Stimulated activated naive CD8-positive, alpha-beta T cell treated with anti-CD3 and anti-CD28 coated beads, Interleukin-15, Interleukin-2, amounts not matched to agents 100 ng/mL and 50 ng/mL, for 24 hours (primary cell): ENCODE data around the gene MEGF10.
A peak's percentile ranks its signal among the peaks of the same experiment; 100 is the strongest.

Source experiments
- H3K27ac Mint-ChIP-seq: one replicate; pipeline ENCODE4 v1.8.0; 2021; ENCODE audit warnings: mild to moderate bottlenecking, mixed read lengths
- H3K27me3 Mint-ChIP-seq: one replicate; pipeline ENCODE4 v1.8.0; 2021; ENCODE audit warnings: mixed read lengths
- H3K36me3 Mint-ChIP-seq: one replicate; pipeline ENCODE4 v1.8.0; 2021; ENCODE audit warnings: low read depth, mixed read lengths
- H3K4me1 Mint-ChIP-seq: one replicate; pipeline ENCODE4 v1.8.0; 2021; ENCODE audit warnings: low read depth, mixed read lengths
- H3K4me3 Mint-ChIP-seq: one replicate; pipeline ENCODE4 v1.8.0; 2021; ENCODE audit warnings: mild to moderate bottlenecking, mixed read lengths
- H3K9me3 Mint-ChIP-seq: one replicate; pipeline ENCODE4 v1.8.0; 2021; ENCODE audit warnings: mixed read lengths

The MEGF10 gene

DNA sequence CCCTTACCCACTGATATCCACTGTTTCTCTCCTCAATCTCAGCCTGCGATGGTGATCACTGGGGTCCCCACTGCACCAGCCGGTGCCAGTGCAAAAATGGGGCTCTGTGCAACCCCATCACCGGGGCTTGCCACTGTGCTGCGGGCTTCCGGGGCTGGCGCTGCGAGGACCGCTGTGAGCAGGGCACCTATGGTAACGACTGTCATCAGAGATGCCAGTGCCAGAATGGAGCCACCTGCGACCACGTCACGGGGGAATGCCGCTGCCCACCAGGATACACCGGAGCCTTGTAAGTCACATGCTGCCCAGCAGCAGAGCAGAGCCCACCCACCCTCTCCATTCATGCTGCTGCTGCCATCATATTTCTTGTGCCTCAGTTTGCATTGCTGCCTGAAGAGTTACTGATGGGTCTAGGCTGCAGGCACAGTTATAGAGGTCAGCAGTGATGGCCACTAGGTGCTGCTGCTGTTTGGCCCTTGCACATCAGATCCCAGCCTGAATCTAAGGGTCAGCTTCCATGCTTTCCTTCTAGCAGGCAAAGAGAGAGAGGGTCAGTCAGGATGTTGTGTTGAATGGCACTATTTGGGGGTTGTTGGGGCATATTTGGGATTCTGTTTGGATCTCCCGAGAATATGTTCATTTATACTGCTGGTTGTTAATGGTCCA is 106.0 kb downstream of the MEGF10 start:
- Mint-ChIP-seq H3K27me3 (peaks cover 14% of the 10 kb centered on the region), H3K36me3 (no peaks in the 10 kb centered on the region), H3K4me3 (no peak overlapping the region), H3K4me1 (no peaks in the 10 kb centered on the region), H3K27ac (no peak overlapping the region), H3K9me3 (no peaks in the 10 kb centered on the region)

DNA sequence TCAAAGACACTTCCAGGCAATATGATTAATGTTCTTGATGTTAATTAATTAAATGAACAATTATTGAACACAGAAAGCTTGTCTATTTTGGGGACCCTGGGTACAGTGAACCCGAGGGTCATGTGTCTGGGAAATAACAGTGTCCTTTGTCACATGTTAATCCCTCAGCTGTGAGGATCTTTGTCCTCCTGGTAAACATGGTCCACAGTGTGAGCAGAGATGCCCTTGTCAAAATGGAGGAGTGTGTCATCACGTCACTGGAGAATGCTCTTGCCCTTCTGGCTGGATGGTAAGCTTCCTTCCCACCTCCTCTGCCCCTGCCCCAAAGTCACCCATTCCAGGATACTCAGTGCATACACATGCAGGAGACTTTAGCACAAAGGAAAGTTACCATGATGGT is 107.9 kb downstream of the MEGF10 start:
- no peaks in the 10 kb centered on the region for H3K36me3 Mint-ChIP-seq
- H3K4me3 Mint-ChIP-seq: no peak overlapping the region
- H3K9me3 Mint-ChIP-seq: no peaks in the 10 kb centered on the region
- no peaks in the 10 kb centered on the region for H3K4me1 Mint-ChIP-seq
- no peak overlapping the region for H3K27ac Mint-ChIP-seq
- H3K27me3 Mint-ChIP-seq: peaks cover 14% of the 10 kb centered on the region

DNA sequence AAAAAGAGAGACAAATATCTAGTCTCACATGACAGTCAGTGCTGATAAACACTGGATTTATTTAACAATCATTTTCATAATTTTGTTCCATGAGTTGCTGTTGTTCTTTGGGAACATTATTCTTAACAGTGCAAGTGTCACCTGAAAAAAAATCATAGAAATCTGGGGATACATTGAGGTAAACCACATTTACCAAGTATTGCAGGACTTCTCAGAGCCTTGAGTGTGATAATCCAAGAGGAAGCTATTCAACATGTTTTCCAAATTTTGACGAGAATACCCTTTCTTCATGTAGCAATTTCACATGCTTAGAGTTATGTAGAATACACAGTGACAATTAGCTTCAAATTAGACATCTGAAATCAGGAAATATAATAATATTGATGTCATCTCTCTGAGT is 108.5 kb downstream of the MEGF10 start:
- no peaks in the 10 kb centered on the region for H3K36me3 Mint-ChIP-seq
- no peak overlapping the region for H3K27ac Mint-ChIP-seq
- no peaks in the 10 kb centered on the region for H3K4me1 Mint-ChIP-seq
- H3K27me3 Mint-ChIP-seq: peaks cover 14% of the 10 kb centered on the region
- no peak overlapping the region for H3K4me3 Mint-ChIP-seq
- no peaks in the 10 kb centered on the region for H3K9me3 Mint-ChIP-seq

DNA sequence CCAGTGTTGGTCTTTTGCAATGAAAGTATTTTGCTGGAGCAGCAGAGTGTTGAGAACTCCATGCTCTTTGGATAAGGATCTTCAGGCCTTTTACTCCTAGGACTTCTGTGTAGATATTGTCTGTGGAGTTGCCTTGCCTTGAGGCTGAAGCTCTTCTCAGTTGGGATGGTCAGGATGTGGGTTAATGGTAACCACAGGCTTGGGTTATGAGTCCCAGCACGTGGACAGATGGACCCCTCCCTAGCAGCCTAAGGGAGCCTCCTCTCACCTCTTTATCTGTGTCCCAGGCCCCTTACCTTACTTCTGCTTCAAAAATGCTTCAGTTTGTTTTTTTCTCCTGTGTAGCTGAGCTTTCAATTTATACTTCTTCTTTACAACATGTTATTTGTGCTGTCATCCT is 109.9 kb downstream of the MEGF10 start:
- Mint-ChIP-seq H3K4me3 (no peak overlapping the region), H3K27me3 (peaks cover 14% of the 10 kb centered on the region), H3K36me3 (no peaks in the 10 kb centered on the region), H3K4me1 (no peaks in the 10 kb centered on the region), H3K27ac (no peak overlapping the region), H3K9me3 (no peaks in the 10 kb centered on the region)

DNA sequence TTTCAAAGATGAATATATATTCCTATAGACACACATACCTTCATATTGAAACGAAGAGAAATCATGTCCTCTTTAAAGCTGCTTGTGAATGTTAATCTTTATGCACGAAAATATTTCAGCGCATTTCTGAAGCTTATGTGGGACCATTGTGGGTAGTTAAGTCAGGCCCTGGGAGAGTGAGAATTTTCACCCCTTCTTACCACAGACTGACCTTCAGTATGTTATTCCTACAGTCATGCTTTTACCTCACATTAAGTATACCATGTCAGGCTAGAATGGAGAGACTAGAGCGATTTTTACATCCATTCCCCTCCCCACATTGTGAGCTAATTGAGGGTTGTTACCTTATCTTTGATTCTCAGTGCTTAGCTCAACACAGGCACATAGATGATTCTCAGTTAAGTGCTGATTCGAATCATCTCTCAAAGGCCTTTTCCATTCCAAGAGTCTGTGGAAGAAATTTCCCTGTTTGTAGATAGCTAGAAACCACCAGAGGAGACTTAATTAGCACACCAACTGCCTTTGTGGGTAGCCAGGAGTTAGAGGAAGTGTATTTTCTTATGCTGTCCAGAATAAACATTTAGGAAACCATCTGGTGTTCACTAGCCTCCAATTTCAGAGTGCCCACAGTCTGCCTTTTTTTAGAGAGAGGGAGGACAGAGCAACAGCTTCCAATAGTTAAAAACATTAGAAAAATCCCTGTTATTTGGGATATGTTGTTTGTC is 110.5 kb downstream of the MEGF10 start:
- H3K27me3 Mint-ChIP-seq: peaks cover 14% of the 10 kb centered on the region
- H3K4me1 Mint-ChIP-seq: no peaks in the 10 kb centered on the region
- H3K9me3 Mint-ChIP-seq: no peaks in the 10 kb centered on the region
- H3K4me3 Mint-ChIP-seq: no peak overlapping the region
- H3K36me3 Mint-ChIP-seq: no peaks in the 10 kb centered on the region
- H3K27ac Mint-ChIP-seq: no peak overlapping the region

DNA sequence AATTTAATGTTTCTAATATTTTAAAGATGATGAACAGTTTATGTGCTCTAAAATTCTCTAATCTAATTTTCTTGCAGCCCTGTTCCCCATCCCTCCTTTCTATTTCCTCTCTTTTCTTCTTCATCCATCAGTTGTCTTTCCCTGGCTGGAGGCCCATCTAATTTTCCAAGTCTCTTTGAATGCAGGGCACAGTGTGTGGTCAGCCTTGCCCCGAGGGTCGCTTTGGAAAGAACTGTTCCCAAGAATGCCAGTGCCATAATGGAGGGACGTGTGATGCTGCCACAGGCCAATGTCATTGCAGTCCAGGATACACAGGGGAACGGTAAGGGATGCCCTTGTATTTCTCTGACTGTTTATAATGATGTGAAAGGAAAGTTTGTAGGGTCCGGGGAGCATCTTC is 111.8 kb downstream of the MEGF10 start:
- Mint-ChIP-seq H3K4me1 (no peaks in the 10 kb centered on the region), H3K36me3 (no peaks in the 10 kb centered on the region), H3K27me3 (peaks cover 8% of the 10 kb centered on the region), H3K4me3 (no peak overlapping the region), H3K27ac (no peak overlapping the region), H3K9me3 (no peaks in the 10 kb centered on the region)

DNA sequence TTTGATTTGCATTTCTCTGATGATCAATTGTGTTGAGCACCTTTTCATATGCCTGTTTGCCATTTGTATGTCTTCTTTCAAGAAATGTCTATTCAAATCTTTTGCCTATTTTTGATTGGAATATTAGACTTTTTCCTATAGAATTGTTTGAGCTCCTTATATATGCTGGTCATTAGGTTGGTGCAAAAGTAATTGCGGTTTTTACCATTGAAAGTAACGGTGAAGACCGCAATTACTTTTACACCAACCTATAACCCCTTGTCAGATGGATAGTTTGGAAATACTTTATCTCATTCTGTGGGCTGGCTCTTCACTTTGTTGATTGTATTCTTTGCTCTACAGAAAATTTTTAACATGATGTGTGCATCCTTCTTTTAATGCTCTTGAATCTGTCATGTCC is 113.6 kb downstream of the MEGF10 start:
- Mint-ChIP-seq H3K27ac (no peak overlapping the region), H3K36me3 (no peaks in the 10 kb centered on the region), H3K4me1 (peaks cover under 1% of the 10 kb centered on the region), H3K9me3 (no peaks in the 10 kb centered on the region), H3K27me3 (no peaks in the 10 kb centered on the region), H3K4me3 (no peak overlapping the region)

DNA sequence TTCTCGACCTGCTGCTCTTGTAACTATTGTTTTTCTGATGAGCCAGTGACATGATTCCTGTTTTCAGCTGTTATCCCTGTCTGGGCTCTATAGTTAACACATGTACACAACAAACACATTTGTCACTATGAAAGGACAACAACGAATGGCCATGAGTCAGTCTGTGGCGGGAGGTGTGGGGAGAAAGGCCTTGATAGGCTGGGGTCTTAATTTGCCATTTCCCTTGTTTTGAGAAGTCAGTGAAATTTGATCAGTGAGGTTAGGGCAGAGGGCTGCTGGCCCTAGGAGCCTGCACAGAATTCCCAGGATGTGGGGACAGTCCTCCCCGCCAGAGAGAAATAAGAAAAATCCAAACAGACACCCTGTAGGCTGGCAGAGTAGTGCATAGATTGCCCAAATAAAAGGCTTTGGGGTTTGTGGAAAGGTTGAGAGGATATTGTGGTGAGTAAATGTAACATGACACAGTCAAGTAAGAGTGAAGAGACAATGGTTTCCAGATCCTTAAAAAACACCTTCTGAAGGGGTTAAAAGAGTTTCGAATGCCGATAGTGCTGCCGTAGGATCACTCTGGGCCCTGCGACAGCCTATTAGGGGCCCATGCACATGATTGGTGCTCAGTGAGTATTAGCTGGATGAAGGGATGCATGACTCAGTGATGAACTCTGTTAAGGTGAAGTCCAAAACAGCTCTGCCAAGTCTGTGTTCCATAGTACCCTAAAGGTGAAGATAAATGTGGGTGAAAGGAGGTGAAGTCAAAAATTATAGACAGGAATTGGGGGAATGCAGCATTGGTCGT is 115.9 kb downstream of the MEGF10 start:
- Mint-ChIP-seq H3K36me3 (no peaks in the 10 kb centered on the region), H3K9me3 (no peaks in the 10 kb centered on the region), H3K4me1 (peaks cover 12% of the 10 kb centered on the region), H3K4me3 (no peak overlapping the region), H3K27ac (no peak overlapping the region), H3K27me3 (no peaks in the 10 kb centered on the region)

DNA sequence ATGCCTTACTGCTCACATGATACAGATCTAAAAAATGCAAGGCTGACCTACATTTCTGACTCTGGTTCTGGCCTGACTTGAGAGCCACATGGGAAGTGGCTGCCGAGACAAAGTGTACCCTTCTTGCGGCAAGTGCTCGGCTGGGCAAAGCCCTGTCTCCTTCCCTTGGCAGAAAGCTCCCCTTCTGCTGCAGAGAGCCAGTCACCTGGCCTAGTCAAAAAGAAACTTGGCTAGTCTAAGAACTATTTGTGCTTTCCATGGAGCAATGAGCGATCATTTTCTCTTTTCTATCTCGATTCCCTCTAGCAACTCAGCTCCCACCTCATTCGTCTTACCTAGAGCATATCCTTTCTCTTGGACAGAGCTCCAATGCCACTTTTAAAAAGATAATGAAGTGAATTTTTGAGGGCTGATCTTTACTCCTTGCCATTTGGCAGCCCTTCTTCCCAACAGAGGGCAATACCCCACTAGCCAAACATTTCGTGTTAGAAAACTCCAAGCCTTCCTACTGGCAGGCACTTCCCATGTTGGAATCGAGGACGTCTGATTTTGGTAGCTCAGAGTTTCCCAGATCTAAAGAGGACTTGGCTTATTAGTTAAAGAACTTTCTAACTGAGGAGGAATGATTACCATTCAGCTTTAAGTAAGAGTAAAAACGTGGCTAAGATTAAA is 118.8 kb downstream of the MEGF10 start:
- no peak overlapping the region for H3K4me3 Mint-ChIP-seq
- H3K36me3 Mint-ChIP-seq: no peaks in the 10 kb centered on the region
- no peaks in the 10 kb centered on the region for H3K9me3 Mint-ChIP-seq
- H3K27ac Mint-ChIP-seq: no peak overlapping the region
- peaks cover 12% of the 10 kb centered on the region for H3K4me1 Mint-ChIP-seq
- H3K27me3 Mint-ChIP-seq: no peaks in the 10 kb centered on the region

DNA sequence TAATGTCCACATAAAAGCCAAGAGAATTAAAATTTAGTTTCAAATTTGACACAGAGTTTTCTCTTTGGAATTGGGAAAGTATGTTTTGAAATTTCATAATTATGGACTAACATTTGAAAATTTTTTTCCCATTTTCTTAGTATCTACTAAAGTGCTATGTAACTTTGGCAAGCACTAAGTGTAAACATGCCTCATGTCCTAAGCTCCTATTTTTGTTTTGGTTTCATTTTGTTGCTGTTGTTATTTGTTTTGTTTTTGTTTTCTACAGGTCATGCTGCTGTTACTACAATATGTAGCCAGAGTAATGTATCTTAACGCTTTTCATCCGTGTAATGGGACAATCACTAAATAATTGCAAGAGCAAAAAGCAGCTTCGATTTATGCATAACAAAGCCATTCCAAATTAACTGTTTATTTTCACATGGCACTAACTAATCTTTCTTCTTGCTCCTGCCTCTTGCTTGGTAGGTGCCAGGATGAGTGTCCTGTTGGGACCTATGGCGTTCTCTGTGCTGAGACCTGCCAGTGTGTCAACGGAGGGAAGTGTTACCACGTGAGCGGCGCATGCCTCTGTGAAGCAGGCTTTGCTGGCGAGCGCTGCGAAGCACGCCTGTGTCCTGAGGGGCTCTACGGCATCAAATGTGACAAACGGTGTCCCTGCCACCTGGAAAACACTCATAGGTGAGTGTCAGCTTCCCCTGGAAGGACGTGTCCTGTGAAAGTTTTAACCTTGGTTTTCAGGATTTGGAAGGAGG is 119.5 kb downstream of the MEGF10 start:
- Mint-ChIP-seq H3K9me3 (no peaks in the 10 kb centered on the region), H3K4me1 (peaks cover 12% of the 10 kb centered on the region), H3K27ac (no peak overlapping the region), H3K36me3 (no peaks in the 10 kb centered on the region), H3K4me3 (no peak overlapping the region), H3K27me3 (no peaks in the 10 kb centered on the region)

DNA sequence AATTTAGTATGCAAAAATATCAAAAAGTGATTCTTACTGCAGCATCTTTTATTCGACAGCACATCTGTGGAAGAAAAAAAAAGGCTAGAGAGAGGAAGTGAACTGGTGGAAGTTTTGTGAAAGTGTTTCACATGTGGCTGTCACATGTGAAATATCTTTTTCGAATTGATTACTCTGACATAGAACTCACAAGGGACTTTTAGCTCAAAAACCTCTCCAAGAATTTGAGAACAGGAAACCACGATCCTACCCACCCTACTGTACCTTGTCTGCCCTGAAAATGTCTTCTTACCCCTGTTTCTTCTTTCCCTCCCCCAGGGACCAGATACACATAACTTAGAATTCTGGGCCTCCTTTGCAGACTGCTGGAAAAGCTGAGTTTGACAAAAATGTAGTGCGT is 120.4 kb downstream of the MEGF10 start:
- H3K36me3 Mint-ChIP-seq: no peaks in the 10 kb centered on the region
- no peaks in the 10 kb centered on the region for H3K9me3 Mint-ChIP-seq
- H3K27me3 Mint-ChIP-seq: no peaks in the 10 kb centered on the region
- H3K4me1 Mint-ChIP-seq: peaks cover 12% of the 10 kb centered on the region
- H3K4me3 Mint-ChIP-seq: no peak overlapping the region
- H3K27ac Mint-ChIP-seq: peak overlapping the region; percentile 8

DNA sequence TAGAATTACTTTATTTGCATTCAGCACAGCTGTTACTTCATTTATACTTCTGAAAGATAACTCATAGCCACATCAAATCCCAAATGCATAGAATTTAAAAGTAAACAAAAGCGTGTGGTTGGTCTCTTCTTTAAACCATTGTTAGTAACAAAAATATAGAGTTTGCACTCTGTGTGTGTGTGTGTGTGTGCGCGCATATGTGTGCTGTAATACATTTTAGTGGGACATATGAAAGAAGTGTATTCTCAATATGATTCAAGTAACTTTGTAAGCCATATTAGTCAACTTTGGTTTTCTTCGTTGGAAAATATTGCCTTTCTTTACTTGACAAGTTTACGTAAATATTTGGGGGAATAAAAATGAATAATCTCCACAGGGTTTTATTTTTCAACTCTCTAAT is 120.8 kb downstream of the MEGF10 start:
- H3K36me3 Mint-ChIP-seq: no peaks in the 10 kb centered on the region
- H3K27me3 Mint-ChIP-seq: no peaks in the 10 kb centered on the region
- H3K4me3 Mint-ChIP-seq: no peak overlapping the region
- H3K9me3 Mint-ChIP-seq: no peaks in the 10 kb centered on the region
- H3K4me1 Mint-ChIP-seq: peaks cover 12% of the 10 kb centered on the region
- no peak overlapping the region for H3K27ac Mint-ChIP-seq

DNA sequence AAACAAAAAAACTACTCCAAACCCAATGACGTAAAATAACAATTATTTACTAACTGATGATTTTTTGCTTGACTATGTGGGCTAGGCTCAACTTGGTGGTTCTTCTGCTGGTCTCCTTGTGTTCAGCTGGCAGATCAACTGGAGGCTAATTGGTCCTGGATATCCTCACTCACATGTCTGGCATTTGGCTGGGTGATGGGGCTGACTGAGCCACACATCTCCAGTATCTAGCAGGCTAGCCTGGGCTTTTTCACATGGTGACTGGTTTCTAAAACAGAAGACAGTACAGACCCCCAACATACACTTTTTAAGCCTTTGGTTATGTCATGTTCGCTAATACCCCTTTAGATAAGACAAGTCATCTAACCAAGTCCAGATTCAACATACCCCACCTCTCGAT is 122.1 kb downstream of the MEGF10 start:
- Mint-ChIP-seq H3K9me3 (no peaks in the 10 kb centered on the region), H3K27me3 (no peaks in the 10 kb centered on the region), H3K4me3 (no peak overlapping the region), H3K4me1 (peaks cover 12% of the 10 kb centered on the region), H3K27ac (no peak overlapping the region), H3K36me3 (no peaks in the 10 kb centered on the region)

DNA sequence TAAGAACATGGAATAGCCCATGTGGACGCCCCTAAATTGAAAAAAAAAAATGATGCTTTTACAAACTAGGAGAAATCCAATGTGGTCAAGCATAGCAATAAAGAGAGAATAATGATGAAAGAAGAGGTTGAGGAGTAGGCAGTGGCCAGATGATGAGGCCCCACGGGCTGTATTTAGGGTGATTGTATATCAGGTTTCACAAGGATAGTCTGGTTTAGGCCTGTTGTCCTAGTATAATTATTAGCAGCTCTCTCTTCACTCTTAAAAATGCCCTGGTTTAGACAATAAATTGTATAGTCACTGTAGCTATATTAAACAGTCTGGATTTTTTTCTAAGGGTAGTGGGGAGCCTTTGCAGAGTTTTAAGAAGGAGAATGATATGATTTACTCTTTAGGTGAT is 124.4 kb downstream of the MEGF10 start:
- no peak overlapping the region for H3K27ac Mint-ChIP-seq
- no peaks in the 10 kb centered on the region for H3K36me3 Mint-ChIP-seq
- peaks cover 8% of the 10 kb centered on the region for H3K4me1 Mint-ChIP-seq
- H3K9me3 Mint-ChIP-seq: no peaks in the 10 kb centered on the region
- H3K4me3 Mint-ChIP-seq: no peak overlapping the region
- H3K27me3 Mint-ChIP-seq: no peaks in the 10 kb centered on the region
